A549 (cell line): ENCODE measurements around the gene SPRR2A.

Experiments used
- BCL3 ChIP-seq: fragments of >200 bp; sonication (Bioruptor Twin); formaldehyde crosslinking; IDR thresholded peaks from 3 replicates; pipeline ENCODE4 v1.6.1; 2016
- ESRRA ChIP-seq: fragments of 150-350 bp; IDR thresholded peaks from 2 replicates; pipeline ENCODE4 v1.6.1; 2014; ENCODE audit warnings: mild to moderate bottlenecking, low read length, borderline replicate concordance
- MYC ChIP-seq: IDR thresholded peaks from 2 replicates; pipeline ENCODE4 v1.6.1; 2012; ENCODE audit warnings: mild to moderate bottlenecking, inconsistent platforms, low read length, improper control_type of control experiment, borderline replicate concordance
- NR3C1 ChIP-seq: fragments of >200 bp; sonication (Bioruptor Twin); formaldehyde crosslinking; IDR thresholded peaks from 3 replicates; pipeline ENCODE4 v1.6.1; 2017
- SREBF2 ChIP-seq: fragments of 450-650 bp; IDR thresholded peaks from 2 replicates; pipeline ENCODE4 v1.6.1; 2014; ENCODE audit warnings: mild to moderate bottlenecking, moderate library complexity
- TF ChIP-seq, protein P1 (sequence below): fragments of 200-600 bp; sonication (generic); IDR thresholded peaks from 2 replicates; pipeline ENCODE4 v1.6.1; 2016; ENCODE audit warnings: antibody characterized with exemption, mild to moderate bottlenecking, moderate library complexity
- TF ChIP-seq, protein P2 (sequence below): fragments of >200 bp; sonication (Bioruptor Twin); formaldehyde crosslinking; IDR thresholded peaks from 3 replicates; pipeline ENCODE4 v1.5.1; 2016

DNA sequence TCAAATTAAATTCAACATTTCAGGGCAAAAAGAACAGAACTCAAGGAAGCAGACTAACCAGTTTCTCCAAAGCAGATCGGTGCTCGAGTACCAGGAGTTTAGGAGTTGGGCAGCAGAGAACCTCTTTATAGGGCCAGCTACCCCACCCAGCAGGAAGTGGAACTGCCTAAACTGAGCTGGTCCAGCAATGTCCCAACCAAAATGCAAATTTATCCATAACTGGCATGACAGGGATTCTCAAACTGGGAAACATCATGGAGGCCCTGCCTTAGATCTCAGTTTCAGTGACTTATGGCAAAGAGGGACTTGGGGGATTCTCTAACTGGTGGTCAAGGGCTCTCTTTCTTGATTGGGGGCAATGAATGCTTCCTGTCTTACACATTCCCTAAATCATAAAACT is 14.2 kb upstream of the SPRR2A start, which contains the start of gene SPRR2B:
- TF ChIP-seq MYC (no peak), SREBF2 (no peak), NR3C1 (no peak), ESRRA (no peak), BCL3 (no peak)
- TF ChIP-seq, protein P1, sequence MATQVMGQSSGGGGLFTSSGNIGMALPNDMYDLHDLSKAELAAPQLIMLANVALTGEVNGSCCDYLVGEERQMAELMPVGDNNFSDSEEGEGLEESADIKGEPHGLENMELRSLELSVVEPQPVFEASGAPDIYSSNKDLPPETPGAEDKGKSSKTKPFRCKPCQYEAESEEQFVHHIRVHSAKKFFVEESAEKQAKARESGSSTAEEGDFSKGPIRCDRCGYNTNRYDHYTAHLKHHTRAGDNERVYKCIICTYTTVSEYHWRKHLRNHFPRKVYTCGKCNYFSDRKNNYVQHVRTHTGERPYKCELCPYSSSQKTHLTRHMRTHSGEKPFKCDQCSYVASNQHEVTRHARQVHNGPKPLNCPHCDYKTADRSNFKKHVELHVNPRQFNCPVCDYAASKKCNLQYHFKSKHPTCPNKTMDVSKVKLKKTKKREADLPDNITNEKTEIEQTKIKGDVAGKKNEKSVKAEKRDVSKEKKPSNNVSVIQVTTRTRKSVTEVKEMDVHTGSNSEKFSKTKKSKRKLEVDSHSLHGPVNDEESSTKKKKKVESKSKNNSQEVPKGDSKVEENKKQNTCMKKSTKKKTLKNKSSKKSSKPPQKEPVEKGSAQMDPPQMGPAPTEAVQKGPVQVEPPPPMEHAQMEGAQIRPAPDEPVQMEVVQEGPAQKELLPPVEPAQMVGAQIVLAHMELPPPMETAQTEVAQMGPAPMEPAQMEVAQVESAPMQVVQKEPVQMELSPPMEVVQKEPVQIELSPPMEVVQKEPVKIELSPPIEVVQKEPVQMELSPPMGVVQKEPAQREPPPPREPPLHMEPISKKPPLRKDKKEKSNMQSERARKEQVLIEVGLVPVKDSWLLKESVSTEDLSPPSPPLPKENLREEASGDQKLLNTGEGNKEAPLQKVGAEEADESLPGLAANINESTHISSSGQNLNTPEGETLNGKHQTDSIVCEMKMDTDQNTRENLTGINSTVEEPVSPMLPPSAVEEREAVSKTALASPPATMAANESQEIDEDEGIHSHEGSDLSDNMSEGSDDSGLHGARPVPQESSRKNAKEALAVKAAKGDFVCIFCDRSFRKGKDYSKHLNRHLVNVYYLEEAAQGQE: no peak
- TF ChIP-seq, protein P2, sequence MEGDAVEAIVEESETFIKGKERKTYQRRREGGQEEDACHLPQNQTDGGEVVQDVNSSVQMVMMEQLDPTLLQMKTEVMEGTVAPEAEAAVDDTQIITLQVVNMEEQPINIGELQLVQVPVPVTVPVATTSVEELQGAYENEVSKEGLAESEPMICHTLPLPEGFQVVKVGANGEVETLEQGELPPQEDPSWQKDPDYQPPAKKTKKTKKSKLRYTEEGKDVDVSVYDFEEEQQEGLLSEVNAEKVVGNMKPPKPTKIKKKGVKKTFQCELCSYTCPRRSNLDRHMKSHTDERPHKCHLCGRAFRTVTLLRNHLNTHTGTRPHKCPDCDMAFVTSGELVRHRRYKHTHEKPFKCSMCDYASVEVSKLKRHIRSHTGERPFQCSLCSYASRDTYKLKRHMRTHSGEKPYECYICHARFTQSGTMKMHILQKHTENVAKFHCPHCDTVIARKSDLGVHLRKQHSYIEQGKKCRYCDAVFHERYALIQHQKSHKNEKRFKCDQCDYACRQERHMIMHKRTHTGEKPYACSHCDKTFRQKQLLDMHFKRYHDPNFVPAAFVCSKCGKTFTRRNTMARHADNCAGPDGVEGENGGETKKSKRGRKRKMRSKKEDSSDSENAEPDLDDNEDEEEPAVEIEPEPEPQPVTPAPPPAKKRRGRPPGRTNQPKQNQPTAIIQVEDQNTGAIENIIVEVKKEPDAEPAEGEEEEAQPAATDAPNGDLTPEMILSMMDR: no peak
